Effector CD8-positive, alpha-beta T cell (primary cell): Measurements from ENCODE around the gene BBIP1.

Experiments used
- DNase-seq: peaks from one replicate; lab custom pipeline; 2025; lab: John Stamatoyannopoulos, UW
- total RNA-seq, 4 experiments: gene quantifications; one replicate each; lab custom pipeline; 2026; lab: John Stamatoyannopoulos, UW

Gene BBIP1
- 23.2 to 26.2 (median 25.3) reads per million in 4 experiments for total RNA-seq

DNA sequence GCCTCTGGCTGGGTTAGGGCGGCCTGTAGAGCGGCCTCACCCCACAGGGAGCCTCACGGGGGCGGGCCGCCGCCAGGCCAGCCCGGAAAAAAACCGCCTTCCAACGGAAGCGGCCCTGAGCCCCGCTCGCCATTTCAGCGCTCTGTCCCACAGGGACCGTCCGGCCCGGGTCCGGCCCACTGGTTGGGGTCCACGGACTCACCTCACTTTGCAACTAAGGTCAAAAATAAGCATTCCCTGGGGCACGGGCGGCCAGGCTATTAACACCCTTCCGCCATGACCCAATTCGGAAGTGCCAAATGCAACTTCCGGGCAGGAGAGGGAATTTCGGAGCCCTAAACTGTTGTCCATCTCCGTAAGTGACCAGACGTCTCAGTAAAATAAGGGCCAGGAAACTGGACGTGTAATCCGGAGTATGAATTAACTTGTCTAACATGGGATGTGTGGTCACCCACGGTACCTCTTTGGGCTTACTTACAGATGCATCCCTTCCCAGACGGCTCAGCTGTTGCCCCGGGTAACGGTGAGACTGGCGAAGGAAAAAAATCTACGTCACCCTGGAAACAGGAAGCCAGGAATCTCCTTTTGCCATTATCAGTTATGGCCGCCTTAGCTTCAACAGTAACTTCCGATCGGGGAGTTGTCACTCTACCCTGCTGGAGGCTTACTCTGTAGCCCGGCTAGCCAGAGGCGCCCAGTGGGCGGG is at the start of gene BBIP1:
Gene BBIP1, minus strand, starts transcription at position 538 of the 706 bp plus-strand sequence. CDS start 1,023 bp downstream, outside the sequence.
- DNase-seq: no peak

GRCh38 chr10:110967645-110968044 is 48.7 kb upstream of the BBIP1 start:
- no peak for DNase-seq

DNA sequence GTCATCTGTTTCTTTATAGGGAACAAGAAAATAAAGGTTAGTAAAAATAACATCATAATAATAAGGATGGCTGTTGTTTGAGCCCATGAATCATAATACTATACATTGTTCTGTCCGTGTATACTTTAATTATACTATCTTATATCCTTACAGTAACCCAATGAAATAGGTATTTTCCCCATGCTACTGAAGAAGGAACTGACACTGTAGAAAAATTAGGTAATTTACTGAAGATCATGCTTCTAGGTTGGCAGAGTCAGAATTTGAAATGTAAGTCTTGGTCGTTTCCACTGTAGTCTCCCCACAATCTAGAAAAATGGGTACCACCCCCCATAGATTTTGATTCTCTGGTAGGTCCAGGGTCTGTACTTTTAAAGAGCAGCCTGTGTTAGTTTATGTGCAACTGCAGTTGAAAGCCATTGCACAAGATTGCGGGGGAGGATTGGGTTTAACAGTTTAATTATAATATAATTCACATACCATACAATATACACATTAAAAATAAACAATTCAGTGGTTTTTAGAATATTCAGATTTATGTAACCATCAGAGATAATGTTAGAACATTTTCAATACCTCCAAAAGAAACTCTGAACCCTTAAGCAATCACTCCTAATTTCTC is 48.1 kb upstream of the BBIP1 start:
- DNase-seq: no peak

GRCh38 chr10:110966146-110966545 is 47.2 kb upstream of the BBIP1 start:
- DNase-seq: no peak

GRCh38 chr10:110965216-110965615 is 46.2 kb upstream of the BBIP1 start:
- no peak for DNase-seq

DNA sequence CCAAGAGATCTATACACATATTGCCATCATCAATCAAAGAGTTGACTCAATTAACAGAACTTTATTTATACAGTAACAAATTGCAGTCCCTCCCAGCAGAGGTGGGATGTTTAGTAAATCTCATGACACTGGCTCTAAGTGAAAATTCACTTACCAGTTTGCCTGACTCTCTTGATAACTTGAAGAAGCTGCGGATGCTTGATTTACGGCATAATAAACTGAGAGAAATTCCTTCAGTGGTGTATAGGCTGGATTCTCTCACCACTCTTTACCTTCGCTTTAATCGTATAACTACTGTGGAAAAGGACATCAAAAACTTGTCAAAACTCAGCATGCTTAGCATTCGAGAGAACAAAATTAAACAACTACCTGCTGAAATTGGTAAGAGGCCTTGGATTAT is 45.7 kb upstream of the BBIP1 start:
- no peak for DNase-seq

- DNase-seq: no peak
Observed at GRCh38 chr10:110963162-110963561, 44.2 kb upstream of the BBIP1 start.

DNA sequence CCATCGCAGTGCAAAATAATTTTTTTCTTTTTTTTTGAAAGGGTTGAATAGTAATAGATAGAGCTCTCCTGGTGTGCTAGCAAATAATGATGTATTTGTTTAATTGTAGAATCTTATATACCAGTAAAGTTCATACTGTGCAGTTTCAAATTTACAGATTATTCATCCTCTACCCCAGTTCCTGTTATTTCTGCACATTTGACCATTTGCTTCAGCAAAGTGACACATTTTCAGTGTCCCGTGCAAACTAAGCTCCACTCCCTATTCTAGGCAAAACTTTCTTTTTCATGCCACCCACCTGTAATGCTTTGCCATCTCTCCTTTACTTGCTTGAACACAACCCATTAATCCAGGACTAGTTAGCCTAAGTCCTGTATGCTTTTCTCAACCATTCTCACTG is 43.5 kb upstream of the BBIP1 start:
- DNase-seq: no peak

GRCh38 chr10:110960333-110960712 is 41.3 kb upstream of the BBIP1 start:
- DNase-seq: no peak

GRCh38 chr10:110959379-110960332 is 40.7 kb upstream of the BBIP1 start:
- no peak for DNase-seq

- no peak for DNase-seq
Observed at GRCh38 chr10:110957606-110958005, 38.6 kb upstream of the BBIP1 start.

- no peak for DNase-seq
Observed at GRCh38 chr10:110951381-110951780, 32.4 kb upstream of the BBIP1 start.

GRCh38 chr10:110947061-110947595 is 28.1 kb upstream of the BBIP1 start:
- no peak for DNase-seq

DNA sequence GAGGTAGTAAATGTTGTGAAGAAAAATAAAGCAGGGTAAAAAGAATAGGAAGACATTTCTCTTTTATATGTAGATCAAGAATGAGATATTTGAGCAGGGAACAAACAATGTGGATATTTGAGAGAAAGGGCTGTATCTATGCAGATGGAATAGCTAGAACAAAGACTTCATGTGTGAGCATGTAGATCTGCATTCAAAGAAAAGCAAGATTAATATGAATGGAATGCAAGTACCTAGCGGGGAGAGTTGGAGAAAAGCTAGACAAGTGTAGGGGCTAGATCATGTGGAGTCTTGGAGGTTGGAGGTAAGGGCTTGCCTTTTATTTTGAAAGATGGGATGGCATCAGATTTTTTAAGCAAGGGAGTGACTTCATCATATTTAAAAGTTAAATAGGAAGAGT is 27.5 kb upstream of the BBIP1 start:
- DNase-seq: no peak

GRCh38 chr10:110944792-110945396 is 25.9 kb upstream of the BBIP1 start:
- DNase-seq: no peak

DNA sequence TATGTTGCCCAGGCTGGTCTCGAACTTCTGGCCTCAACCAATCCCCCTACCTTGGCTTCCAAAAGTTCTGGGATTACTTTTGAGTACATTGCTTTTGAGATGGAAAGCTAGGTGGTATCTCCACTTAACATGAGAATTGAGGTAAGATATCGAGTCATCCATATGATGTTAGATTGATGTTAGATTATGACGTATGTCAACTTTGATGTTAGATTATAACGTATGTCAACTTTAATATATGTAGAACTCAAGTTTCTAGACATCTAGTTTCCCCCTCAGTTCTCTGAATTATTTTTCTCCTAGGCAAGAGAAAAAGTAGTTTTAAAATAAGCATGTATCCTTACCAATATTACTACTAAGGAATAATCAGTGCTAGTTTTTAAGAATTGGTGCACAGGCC is 20.4 kb upstream of the BBIP1 start:
- no peak for DNase-seq

DNA sequence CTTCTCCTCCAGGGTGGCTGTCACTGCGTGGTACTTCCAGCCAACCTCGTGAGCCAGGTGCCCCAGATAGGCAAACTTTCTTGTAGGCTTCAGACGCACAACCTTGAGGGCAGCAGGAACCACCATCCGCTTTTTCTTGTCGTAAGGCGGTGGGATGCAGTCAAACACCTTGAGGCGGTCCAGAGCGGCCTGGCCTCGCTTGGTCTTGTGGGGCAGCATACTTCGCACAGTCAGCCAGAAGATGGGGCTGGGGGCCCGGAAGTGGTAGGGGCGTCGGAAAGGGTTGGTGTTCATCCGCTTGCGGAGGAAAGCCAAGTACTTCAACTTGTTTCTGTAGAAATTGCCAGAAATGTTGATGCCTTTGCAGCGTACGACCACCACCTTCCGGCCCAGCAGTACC is 17.8 kb upstream of the BBIP1 start:
- no peak for DNase-seq

DNA sequence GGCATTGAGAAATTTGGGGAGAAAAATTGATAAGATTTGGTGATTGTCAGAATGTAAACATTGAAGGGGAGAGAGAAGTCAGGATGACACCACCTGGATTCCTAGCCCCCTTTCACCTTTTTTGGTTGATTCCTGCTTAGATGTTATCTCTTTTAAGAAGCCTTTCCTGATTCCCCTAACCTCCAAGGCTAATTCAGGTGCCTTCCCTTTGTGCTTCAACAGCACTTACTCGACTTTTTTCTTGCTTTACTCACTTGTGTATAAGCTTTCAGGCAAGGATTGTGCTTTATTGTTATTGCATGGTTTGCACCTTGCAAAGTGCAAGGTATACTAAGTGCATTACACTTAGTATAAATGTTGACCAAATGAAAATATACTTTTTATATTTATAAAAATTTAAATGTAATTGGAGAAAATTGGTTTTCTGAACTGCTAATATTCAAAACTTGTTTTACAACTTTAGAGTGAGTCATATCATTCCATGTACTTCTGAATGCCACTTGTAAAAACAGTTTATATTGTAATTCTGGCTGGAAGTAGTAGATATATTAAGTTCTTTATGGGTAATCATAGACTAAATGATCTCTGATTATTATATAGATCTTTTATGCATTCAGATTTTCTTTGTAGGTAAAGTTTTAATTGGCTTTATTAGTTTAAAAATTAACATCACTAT is 13.7 kb upstream of the BBIP1 start:
- no peak for DNase-seq

GRCh38 chr10:110931769-110932381 is 12.9 kb upstream of the BBIP1 start:
- DNase-seq: no peak

- DNase-seq: no peak
Observed at GRCh38 chr10:110927461-110927860, 8.5 kb upstream of the BBIP1 start.
